GM18505 (cell line): Measurements from ENCODE around the gene NR4A1.

ENCODE experiments used
- ATAC-seq: cut with Tn5 transposase; IDR thresholded peaks from one replicate; pipeline ENCODE4 v1.9.1; 2021; ENCODE audit not compliant: unreplicated experiment
- POLR2A ChIP-seq: IDR thresholded peaks from 4 replicates; pipeline ENCODE4 v1.6.1; 2011; ENCODE audit warnings: borderline replicate concordance; ENCODE audit not compliant: insufficient read depth, insufficient read length; ENCODE audit errors: extremely low read depth

NR4A1 gene

GRCh38 chr12:52074971-52075724 lies 23.9 kb downstream of the NR4A1 start:
- TF ChIP-seq POLR2A, result no peak
- no peak for ATAC-seq

GRCh38 chr12:52076811-52077210 lies 25.6 kb downstream of the NR4A1 start:
- TF ChIP-seq POLR2A, result no peak
- ATAC-seq, result no peak

GRCh38 chr12:52078276-52078675 lies 27.0 kb downstream of the NR4A1 start:
- ATAC-seq, result no peak
- no peak for TF ChIP-seq POLR2A

GRCh38 chr12:52079576-52080402 lies 28.5 kb downstream of the NR4A1 start, which contains the start of gene SMIM41:
Gene SMIM41 (plus strand): TSS chr12:52079704. CDS start chr12:52079780, 76 bp downstream.
- no peak for TF ChIP-seq POLR2A
- ATAC-seq, result no peak

- ATAC-seq, result no peak
- TF ChIP-seq POLR2A, result no peak
Measured at GRCh38 chr12:52080403-52081251, 29.4 kb downstream of the NR4A1 start.

- peak; percentile 62 for ATAC-seq
- TF ChIP-seq POLR2A, result no peak
Measured at GRCh38 chr12:52081263-52081733, 30.1 kb downstream of the NR4A1 start.

- no peak for TF ChIP-seq POLR2A
- ATAC-seq, result no peak
Measured at GRCh38 chr12:52082026-52082668, 30.9 kb downstream of the NR4A1 start.

GRCh38 chr12:52082669-52082987 lies 31.4 kb downstream of the NR4A1 start:
- no peak for ATAC-seq

GRCh38 chr12:52082988-52083637 lies 31.9 kb downstream of the NR4A1 start:
- no peak for TF ChIP-seq POLR2A
- no peak for ATAC-seq

More at GRCh38 chr12:52082669-52082987, 31.4 kb downstream of the NR4A1 start:
- TF ChIP-seq POLR2A, result no peak

- ATAC-seq, result no peak
- no peak for TF ChIP-seq POLR2A
Measured at GRCh38 chr12:52083638-52083996, 32.4 kb downstream of the NR4A1 start.

GRCh38 chr12:52084491-52085231 lies 33.4 kb downstream of the NR4A1 start:
- TF ChIP-seq POLR2A, result no peak
- no peak for ATAC-seq
